Liver (tissue), 3 donors: Measurements from ENCODE around the gene SYNPO2.

ENCODE experiments used
- GABPA ChIP-seq, 2 donors: IDR thresholded peaks in 1 of 2; conservative IDR thresholded peaks in 1 of 2; 2 replicates each; pipeline ENCODE4 v1.6.1; 2016; ENCODE audit warnings: antibody characterized with exemption in 2 of 2, mild to moderate bottlenecking in 1 of 2, moderate library complexity in 1 of 2
- JUND ChIP-seq, 2 donors: IDR thresholded peaks; 2 replicates each; pipeline ENCODE4 v1.6.1; 2016; ENCODE audit warnings: antibody characterized with exemption in 2 of 2
- NR2F2 ChIP-seq: IDR thresholded peaks from 2 replicates; pipeline ENCODE4 v1.6.1; 2016; ENCODE audit warnings: antibody characterized with exemption
- RAD21 ChIP-seq, 2 donors: IDR thresholded peaks; 2 replicates each; pipeline ENCODE4 v1.6.1; 2016; ENCODE audit warnings: antibody characterized with exemption in 2 of 2, mild to moderate bottlenecking in 2 of 2
- RXRA ChIP-seq, 2 donors: IDR thresholded peaks; 2 replicates each; pipeline ENCODE4 v1.6.1; 2017 to 2018; ENCODE audit warnings: antibody characterized with exemption in 2 of 2, mild to moderate bottlenecking in 1 of 2
- TAF1 ChIP-seq: conservative IDR thresholded peaks from 2 replicates; pipeline ENCODE4 v1.6.1; 2016; ENCODE audit warnings: antibody characterized with exemption, mild to moderate bottlenecking
- YY1 ChIP-seq: IDR thresholded peaks from 2 replicates; pipeline ENCODE4 v1.6.1; 2016; ENCODE audit warnings: antibody characterized with exemption, mild to moderate bottlenecking
- TF ChIP-seq, protein P1 (sequence below): fragments of 150-350 bp; IDR thresholded peaks from 2 replicates; pipeline ENCODE4 v1.5.1; 2017; ENCODE audit warnings: improper control_type of control experiment, low read depth, low read length; ENCODE audit not compliant: missing input control
- TF ChIP-seq, protein P2 (sequence below): IDR thresholded peaks from 2 replicates; pipeline ENCODE4 v1.6.1; 2016; ENCODE audit warnings: antibody characterized with exemption, mild to moderate bottlenecking
- TF ChIP-seq, protein P3 (sequence below): IDR thresholded peaks from 2 replicates; pipeline ENCODE4 v1.6.1; 2016; ENCODE audit warnings: antibody characterized with exemption
- donor health status: healthy.
- donor health status: healthy.

GRCh38 chr4:118910221-118910620 is 21.6 kb downstream of the SYNPO2 start:
- TF ChIP-seq, protein P1, sequence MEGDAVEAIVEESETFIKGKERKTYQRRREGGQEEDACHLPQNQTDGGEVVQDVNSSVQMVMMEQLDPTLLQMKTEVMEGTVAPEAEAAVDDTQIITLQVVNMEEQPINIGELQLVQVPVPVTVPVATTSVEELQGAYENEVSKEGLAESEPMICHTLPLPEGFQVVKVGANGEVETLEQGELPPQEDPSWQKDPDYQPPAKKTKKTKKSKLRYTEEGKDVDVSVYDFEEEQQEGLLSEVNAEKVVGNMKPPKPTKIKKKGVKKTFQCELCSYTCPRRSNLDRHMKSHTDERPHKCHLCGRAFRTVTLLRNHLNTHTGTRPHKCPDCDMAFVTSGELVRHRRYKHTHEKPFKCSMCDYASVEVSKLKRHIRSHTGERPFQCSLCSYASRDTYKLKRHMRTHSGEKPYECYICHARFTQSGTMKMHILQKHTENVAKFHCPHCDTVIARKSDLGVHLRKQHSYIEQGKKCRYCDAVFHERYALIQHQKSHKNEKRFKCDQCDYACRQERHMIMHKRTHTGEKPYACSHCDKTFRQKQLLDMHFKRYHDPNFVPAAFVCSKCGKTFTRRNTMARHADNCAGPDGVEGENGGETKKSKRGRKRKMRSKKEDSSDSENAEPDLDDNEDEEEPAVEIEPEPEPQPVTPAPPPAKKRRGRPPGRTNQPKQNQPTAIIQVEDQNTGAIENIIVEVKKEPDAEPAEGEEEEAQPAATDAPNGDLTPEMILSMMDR = no peak
- TF ChIP-seq GABPA (IDR thresholded peaks at IDR 0.05 in 1 of 2, conservative IDR thresholded peaks at IDR 0.05 in 1 of 2) (no peak), TAF1 (no peak), JUND (IDR thresholded peaks at IDR 0.05) (no peak), NR2F2 (no peak), RXRA (IDR thresholded peaks at IDR 0.05) (no peak), YY1 (no peak), RAD21 (IDR thresholded peaks at IDR 0.05) (no peak)
- TF ChIP-seq, protein P2, sequence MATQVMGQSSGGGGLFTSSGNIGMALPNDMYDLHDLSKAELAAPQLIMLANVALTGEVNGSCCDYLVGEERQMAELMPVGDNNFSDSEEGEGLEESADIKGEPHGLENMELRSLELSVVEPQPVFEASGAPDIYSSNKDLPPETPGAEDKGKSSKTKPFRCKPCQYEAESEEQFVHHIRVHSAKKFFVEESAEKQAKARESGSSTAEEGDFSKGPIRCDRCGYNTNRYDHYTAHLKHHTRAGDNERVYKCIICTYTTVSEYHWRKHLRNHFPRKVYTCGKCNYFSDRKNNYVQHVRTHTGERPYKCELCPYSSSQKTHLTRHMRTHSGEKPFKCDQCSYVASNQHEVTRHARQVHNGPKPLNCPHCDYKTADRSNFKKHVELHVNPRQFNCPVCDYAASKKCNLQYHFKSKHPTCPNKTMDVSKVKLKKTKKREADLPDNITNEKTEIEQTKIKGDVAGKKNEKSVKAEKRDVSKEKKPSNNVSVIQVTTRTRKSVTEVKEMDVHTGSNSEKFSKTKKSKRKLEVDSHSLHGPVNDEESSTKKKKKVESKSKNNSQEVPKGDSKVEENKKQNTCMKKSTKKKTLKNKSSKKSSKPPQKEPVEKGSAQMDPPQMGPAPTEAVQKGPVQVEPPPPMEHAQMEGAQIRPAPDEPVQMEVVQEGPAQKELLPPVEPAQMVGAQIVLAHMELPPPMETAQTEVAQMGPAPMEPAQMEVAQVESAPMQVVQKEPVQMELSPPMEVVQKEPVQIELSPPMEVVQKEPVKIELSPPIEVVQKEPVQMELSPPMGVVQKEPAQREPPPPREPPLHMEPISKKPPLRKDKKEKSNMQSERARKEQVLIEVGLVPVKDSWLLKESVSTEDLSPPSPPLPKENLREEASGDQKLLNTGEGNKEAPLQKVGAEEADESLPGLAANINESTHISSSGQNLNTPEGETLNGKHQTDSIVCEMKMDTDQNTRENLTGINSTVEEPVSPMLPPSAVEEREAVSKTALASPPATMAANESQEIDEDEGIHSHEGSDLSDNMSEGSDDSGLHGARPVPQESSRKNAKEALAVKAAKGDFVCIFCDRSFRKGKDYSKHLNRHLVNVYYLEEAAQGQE = no peak
- TF ChIP-seq, protein P3, sequence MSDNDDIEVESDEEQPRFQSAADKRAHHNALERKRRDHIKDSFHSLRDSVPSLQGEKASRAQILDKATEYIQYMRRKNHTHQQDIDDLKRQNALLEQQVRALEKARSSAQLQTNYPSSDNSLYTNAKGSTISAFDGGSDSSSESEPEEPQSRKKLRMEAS = no peak
